ENCODE measurements around the gene TMSB4Y.

Gene TMSB4Y

GRCh38 chrY:13703568-13703968, at the start of gene TMSB4Y:
TMSB4Y (plus strand) TSS chrY:13703899.
- no peak for DNase-seq (ENCODE audit: low read depth, low spot score)

- no peak for DNase-seq (ENCODE audit: low read depth, low spot score)
Observed at GRCh38 chrY:13664162-13664561, 39.5 kb upstream of the TMSB4Y start.

GRCh38 chrY:13671122-13671521, 32.6 kb upstream of the TMSB4Y start:
- no peak for DNase-seq (ENCODE audit: low read depth, low spot score)

- DNase-seq (ENCODE audit: low read depth, low spot score): no peak
Observed at GRCh38 chrY:13702276-13702675, 1.4 kb upstream of the TMSB4Y start.

GRCh38 chrY:13704121-13704930, 627 bp downstream of the TMSB4Y start:
- no peak for DNase-seq (ENCODE audit: low read depth, low spot score)

GRCh38 chrY:13705197-13705596, 1.5 kb downstream of the TMSB4Y start:
- DNase-seq (ENCODE audit: low read depth, low spot score): no peak

GRCh38 chrY:13708038-13708437, 4.3 kb downstream of the TMSB4Y start:
- DNase-seq (ENCODE audit: low read depth, low spot score): no peak

GRCh38 chrY:13718996-13719395, 15.3 kb downstream of the TMSB4Y start:
- no peak for DNase-seq (ENCODE audit: low read depth, low spot score)

GRCh38 chrY:13729517-13729916, 25.8 kb downstream of the TMSB4Y start:
- no peak for DNase-seq (ENCODE audit: low read depth, low spot score)

- no peak for DNase-seq (ENCODE audit: low read depth, low spot score)
Observed at GRCh38 chrY:13738618-13739017, 34.9 kb downstream of the TMSB4Y start.

- no peak for DNase-seq (ENCODE audit: low read depth, low spot score)
Observed at GRCh38 chrY:13751289-13752071, 47.8 kb downstream of the TMSB4Y start.

GRCh38 chrY:13754661-13755060, 51.0 kb downstream of the TMSB4Y start:
- DNase-seq (ENCODE audit: low read depth, low spot score): no peak

All from ELF-1 (cell line).